Hypothalamus (tissue), 51 donors: ENCODE measurements around the gene PEAR1.

Experiments used
- DNase-seq, 51 donors: peaks; one replicate each; lab custom pipeline; 2025; lab: John Stamatoyannopoulos, UW

The PEAR1 gene

DNA sequence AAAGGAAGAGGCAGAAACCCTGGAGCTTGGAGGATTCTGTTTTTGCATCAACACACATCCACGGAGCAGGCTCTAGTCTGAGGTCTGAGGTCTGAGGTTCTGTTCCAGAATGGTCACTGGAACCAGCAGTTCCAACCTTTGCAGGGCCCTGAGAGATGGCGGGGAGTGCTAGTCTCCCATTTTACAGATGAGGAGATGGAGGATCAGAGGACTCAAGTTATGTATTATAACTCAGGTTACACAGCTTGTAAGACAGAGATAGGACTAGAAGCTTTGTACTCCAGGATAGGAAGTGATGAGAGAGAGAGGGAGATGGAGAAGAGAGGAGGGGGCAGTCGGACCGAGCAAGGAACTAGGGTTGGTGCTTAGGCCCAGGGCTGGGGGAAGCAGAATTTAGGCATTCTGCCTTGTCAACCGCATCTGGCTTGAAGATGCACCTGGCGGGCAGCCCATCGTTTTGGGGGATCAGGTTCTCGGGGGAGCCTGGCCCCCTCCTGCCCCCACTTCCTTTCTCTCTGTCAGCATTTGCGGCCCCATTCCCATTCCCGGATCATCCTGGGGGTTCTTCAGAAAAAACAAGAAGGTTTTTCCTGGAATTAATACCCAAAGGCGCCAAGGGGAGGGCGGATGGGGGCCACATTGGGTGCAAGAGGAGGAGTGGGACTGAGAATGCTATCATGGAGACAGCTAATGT, 5.6 kb downstream of the PEAR1 start:
- no peak for DNase-seq

DNA sequence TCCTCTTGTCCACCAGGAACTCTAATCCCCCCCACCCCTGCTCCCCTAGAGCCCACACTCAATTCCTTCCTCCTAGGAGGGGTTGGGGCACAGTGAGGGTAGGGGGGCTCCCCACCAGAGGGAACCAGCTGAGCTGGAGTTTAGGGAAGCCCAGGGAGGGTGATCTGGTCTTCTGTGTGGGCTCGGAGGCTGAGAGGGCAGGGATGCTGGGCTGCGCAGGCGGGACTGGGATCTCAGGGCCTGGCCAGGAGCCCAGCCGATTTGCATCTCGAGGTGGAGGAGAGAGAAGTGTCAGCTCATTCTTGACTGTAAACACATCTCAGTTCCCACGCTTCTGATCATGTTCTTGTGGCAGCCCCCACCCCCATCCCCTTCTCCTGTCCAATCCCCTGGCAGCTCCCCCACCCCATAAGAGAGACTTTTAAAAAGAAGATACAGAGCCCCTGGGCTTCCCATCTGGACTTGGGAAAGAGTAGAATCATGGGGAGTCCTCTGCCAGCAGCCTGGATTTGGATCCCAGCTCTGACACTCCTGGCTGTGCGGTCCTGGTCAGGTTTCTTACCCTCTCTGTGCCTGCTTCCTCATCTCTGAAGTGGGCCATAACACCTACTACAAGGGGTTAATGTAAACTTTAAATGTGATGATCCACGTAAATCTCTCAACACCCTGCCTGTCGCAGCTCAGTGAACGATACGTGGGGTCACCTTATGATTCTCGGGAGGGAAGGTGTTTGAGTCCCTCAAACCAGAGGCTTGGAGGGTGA, 6.6 kb downstream of the PEAR1 start:
- DNase-seq, result no peak

DNA sequence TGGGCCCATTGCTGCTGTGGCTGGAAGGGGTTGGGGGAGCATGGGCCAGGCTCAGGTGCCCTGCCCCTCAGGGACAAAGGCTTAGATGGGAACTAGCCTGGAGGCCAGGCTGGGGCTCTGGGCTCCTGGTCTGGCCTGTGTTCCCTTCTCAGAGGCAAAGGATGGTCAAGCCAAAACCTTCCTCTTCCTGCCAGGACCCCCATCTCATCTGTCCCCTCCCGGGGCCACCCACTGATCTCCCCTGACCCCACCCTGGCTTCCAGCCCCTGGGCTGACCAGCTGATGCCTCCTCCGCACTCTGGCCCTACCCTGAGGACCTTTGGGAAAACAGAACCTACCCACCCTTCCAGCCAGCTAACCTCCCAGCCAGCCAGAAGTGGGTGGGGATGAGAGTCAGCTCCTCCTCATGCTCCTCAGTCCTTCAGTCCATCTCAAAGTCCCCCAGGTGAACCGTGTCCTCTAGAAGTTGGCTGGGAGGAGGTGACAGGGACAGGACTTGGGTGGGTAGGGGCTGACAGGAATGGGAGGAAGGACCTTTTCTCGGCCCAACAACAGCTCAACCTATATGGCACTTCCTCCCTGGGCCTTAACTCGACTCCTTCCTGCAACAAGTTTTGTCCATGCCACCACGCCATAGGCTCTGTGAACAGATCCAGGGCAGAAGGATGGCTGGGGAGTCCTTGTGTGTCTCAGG, 7.5 kb downstream of the PEAR1 start:
- no peak for DNase-seq

GRCh38 chr1:156901590-156901900, 8.0 kb downstream of the PEAR1 start:
- no peak for DNase-seq

DNA sequence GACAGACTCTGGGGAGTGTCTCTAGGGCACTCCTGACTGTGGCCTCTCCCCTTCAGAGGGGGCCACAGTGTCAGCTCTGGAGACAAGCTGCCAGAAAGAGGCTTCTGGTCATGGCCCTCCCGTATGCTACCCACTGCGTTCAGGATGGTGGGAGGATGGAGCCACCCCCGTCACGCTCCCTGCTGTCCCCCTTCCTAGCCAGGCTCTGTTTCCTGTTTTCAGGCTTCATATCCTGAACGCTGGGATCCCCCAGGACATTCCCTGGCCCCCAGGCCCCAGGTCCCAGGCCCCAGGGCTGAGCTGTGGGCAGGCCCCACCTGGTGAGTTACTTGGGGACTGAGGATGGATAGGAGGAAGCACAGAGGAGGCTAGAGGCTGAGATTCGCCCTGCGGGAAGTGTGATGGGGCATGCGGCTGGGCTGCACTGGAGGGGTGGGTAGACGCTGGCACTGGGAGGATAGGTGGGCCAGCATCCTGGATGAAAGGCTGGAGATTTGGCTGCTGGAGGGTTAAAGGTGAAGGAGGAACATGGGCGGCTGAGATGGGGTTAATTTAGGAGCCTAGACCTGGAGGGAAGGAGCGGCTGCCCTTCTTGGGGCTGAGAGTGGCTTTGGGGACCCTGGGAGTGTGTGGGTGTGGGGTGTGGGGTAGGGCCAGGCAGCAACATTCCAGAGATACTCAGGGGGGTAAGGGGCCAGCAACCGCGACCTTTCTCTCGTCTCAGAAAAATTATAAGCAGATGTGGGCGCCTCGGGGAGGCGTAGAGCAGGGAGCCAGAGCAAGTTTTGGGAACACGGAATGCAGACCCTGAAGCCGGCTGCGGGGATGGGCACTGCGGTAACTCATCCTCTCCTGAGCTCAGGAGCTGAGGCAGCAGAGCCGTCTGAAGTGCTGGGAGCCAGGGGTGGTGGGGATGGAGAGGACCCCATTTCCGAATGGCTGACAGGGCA, 8.7 kb downstream of the PEAR1 start:
- no peak for DNase-seq

- DNase-seq, result no peak
Measured at GRCh38 chr1:156903328-156904091, 10.0 kb downstream of the PEAR1 start.

- DNase-seq, result no peak
Measured at GRCh38 chr1:156904187-156904959, 10.9 kb downstream of the PEAR1 start.

DNA sequence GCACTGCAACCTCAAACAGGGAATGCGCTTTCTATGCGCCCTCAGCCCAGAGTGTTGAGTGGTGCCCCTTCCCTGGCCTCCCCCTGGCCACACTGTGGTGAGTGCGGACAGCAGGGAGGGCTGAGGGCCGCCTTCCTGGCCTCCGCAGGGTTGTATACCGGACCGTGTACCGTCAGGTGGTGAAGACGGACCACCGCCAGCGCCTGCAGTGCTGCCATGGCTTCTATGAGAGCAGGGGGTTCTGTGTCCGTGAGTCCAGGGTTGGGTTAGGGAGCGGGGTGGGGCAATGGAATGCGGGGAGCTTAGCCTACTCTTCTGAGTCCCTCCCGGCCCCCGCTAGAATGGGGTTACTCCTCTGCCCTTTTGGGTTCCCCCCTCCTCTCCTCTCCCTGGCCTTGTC, 11.7 kb downstream of the PEAR1 start:
- DNase-seq, result no peak

GRCh38 chr1:156905651-156906050, 12.1 kb downstream of the PEAR1 start:
- DNase-seq, result no peak

DNA sequence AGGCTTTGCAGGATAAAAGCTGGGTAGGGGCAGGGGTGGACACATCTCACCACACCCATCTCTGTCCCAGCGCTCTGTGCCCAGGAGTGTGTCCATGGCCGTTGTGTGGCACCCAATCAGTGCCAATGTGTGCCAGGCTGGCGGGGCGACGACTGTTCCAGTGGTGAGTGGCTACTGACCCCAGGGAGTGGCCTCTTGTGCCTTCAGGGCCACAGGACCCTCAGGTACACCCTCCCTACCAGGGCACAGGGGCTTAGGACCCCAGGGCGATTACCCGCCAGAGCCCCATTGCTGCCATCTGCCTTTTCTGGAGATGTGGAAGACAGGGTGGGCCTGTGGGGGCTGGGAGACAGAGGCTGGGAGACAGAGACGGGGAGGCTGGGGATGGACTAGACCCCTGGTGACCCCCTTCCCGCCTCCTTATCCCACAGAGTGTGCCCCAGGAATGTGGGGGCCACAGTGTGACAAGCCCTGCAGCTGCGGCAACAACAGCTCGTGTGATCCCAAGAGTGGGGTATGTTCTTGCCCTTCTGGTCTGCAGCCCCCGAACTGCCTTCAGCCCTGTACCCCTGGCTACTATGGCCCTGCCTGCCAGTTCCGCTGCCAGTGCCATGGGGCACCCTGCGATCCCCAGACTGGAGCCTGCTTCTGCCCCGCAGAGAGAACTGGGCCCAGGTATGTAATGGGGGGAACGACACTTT, 12.8 kb downstream of the PEAR1 start:
- no peak for DNase-seq

- DNase-seq, result no peak
Measured at GRCh38 chr1:156908541-156908940, 15.0 kb downstream of the PEAR1 start.

DNA sequence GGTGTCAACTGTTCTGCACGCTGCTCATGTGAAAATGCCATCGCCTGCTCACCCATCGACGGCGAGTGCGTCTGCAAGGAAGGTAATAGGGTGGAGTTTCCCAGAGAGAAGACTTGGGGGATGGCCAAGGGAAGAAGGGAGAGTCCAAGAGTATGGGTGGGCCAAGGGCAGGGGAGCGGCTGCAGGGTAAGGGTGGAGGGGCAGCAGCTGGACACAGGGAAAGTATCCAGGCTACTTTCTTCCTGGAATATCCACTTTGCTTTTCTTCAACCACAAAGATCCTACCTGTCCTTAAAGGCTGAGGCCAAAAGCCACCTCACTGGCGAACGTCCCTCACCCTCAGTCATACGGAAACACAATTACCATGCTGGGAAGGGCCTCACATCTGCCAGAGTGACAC, 15.4 kb downstream of the PEAR1 start:
- no peak for DNase-seq

GRCh38 chr1:156909671-156910070, 16.2 kb downstream of the PEAR1 start:
- DNase-seq, result no peak

DNA sequence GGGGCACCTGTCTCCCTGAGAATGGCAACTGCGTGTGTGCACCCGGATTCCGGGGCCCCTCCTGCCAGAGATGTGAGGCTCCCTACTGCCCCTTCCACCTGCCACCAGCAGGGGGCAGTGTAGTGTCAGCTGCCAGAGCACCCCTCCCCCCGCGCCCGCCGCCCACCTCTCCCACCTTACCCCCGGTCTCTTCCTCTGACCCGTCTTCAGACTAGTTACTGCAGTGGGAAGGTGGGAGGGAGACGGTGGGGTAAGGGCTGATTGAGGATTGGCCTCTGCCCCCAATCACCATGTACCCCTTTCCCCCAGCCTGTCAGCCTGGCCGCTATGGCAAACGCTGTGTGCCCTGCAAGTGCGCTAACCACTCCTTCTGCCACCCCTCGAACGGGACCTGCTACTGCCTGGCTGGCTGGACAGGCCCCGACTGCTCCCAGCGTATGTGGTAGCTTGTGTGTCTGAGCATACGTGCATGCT, 16.8 kb downstream of the PEAR1 start:
- DNase-seq, result peak in 15 of 51 donors; percentile 7 to 46 (median 13)

GRCh38 chr1:156911577-156912298, 18.2 kb downstream of the PEAR1 start:
- DNase-seq, result no peak

- DNase-seq, result no peak
Measured at GRCh38 chr1:156912310-156912709, 18.8 kb downstream of the PEAR1 start.
